Suprapubic skin (tissue), 4 donors: ENCODE results near the gene LINC01488.

ENCODE experiments used
- EP300 ChIP-seq: sonication (generic); formaldehyde crosslinking; IDR thresholded peaks from one replicate; pipeline ENCODE4 v1.6.1; 2017; ENCODE audit warnings: antibody characterized with exemption
- POLR2A ChIP-seq, 2 donors: fragments of 450-650 bp; IDR thresholded peaks; one replicate each; pipeline ENCODE4 v1.6.1; 2017; ENCODE audit warnings: antibody characterized with exemption in 2 of 2, mild to moderate bottlenecking in 2 of 2, moderate library complexity in 2 of 2
- POLR2AphosphoS5 ChIP-seq, 3 donors: sonication (generic); formaldehyde crosslinking; IDR thresholded peaks; one replicate each; pipeline ENCODE4 v1.6.1; 2017; ENCODE audit warnings: antibody characterized with exemption in 3 of 3
- TF ChIP-seq, protein P1 (sequence below), 2 donors: fragments of 200-600 bp in 1 of 2; fragments of 450-650 bp in 1 of 2; sonication (generic) in 1 of 2; IDR thresholded peaks; one replicate each; pipeline ENCODE4 v1.5.1; 2016 to 2019; ENCODE audit warnings: antibody characterized with exemption in 2 of 2, mild to moderate bottlenecking in 1 of 2, moderate library complexity in 1 of 2

DNA sequence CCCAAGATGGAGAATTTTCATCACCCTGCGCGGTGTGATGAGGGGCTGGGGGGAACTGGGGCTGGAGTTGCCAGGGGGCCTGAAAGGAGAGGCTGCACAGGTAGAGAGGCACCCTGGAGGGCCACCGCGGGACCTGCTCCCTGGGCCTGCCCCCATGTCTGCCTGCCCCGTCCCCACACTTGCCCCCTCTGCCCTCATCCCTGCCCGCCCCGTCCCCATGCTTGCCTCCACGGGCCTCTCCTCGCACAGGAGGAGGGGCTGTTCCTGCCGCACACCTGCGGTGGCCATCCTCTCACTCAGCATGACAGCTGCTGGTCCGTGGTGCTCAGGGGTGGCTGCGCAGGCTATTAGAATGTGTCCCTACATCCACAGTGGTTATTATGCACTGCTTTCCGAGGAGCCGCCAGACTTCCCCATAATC, 43.5 kb downstream of the LINC01488 start:
- TF ChIP-seq, protein P1, sequence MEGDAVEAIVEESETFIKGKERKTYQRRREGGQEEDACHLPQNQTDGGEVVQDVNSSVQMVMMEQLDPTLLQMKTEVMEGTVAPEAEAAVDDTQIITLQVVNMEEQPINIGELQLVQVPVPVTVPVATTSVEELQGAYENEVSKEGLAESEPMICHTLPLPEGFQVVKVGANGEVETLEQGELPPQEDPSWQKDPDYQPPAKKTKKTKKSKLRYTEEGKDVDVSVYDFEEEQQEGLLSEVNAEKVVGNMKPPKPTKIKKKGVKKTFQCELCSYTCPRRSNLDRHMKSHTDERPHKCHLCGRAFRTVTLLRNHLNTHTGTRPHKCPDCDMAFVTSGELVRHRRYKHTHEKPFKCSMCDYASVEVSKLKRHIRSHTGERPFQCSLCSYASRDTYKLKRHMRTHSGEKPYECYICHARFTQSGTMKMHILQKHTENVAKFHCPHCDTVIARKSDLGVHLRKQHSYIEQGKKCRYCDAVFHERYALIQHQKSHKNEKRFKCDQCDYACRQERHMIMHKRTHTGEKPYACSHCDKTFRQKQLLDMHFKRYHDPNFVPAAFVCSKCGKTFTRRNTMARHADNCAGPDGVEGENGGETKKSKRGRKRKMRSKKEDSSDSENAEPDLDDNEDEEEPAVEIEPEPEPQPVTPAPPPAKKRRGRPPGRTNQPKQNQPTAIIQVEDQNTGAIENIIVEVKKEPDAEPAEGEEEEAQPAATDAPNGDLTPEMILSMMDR (IDR thresholded peaks at IDR 0.05), result no peak
- TF ChIP-seq POLR2A (IDR thresholded peaks at IDR 0.05) (no peak), POLR2AphosphoS5 (IDR thresholded peaks at IDR 0.05) (no peak), EP300 (no peak)
